Activated T-cell treated with anti-CD3 and anti-CD28 coated beads, Interleukin-2, amount 50 U/mL, for 48 hours (primary cell): ENCODE measurements around the gene SLC2A1.

ENCODE experiments used
- DNase-seq, 2 experiments: peaks; one replicate each; pipeline ENCODE4 v3.0.0-alpha.2; 2020

Gene SLC2A1

DNA sequence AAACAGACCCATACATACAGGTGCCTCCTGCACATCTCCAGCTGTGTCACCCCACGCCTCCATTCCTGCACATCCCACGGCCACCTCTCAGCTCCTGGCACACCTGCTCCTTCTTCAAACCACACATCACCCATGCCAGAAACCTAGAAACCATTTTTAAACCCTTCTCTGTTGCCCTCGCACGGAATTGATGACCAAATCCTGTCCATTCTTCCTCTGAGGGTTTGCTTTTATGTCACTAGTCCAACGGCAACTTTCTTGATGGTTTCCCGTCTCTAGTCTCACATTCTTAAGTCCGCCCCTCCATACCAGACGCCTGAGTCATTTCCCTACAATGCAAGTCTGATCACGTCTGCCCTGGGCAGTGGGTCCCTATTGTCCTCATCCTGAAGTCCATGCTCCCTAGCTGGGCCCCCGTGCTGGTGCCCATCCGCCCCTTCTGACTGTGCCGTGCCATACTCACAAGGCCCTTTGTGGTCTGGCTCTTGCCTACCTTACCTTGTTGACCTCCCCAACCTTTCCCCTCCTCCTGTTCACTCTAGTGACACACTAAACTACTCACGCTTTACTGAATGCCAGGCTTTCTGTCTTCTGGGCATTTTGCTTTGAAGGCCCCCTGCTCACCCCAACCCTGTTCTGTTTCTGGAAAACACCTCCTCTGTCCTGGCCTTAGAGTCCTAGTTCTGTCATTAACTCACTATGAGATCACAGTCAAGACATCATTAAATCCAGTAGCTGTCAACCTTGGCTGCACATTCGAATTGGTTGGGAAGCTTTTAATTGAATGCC lies 17.6 kb downstream of the SLC2A1 start:
- DNase-seq: no peak

GRCh38 chr1:42938645-42939615 lies 19.7 kb downstream of the SLC2A1 start:
- DNase-seq: peak in 1 of 2 experiments; percentile 29

GRCh38 chr1:42937836-42938644 lies 20.6 kb downstream of the SLC2A1 start:
- peak in 1 of 2 experiments; percentile 33 for DNase-seq

- DNase-seq: peak in 1 of 2 experiments; percentile 51
Observed at GRCh38 chr1:42937141-42937696, 21.4 kb downstream of the SLC2A1 start.

- DNase-seq: peak; percentile 55 to 56
Observed at GRCh38 chr1:42936309-42937078, 22.2 kb downstream of the SLC2A1 start.

- no peak for DNase-seq
Observed at GRCh38 chr1:42935971-42936308, 22.7 kb downstream of the SLC2A1 start.

DNA sequence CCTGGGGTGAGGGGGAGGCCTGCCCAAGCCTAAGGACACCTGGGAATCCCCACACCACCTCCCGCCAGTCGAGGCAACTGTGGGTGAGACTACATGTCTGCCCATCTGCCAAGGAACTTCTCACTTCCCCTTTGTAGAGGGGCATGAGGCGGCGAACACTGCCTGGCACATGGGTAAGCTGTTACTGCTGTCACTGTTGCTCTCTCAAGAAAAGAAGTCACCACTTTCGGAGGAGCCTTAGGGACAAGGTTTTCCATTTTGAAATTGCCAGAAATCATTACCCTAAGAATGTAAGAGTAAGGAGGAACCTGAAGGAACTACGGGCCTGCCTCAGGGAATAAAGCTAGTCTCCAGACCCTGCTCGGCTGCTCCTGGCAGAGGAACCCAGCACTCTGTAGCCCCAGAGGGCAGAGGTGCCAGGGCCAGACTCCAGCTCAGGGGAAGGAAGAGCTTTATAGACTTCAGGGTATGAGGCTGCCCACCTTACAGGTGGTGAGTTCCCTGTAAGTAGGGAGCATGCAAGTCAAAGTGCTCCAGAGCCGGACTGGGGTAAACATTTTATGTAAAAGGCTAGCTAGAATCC lies 23.3 kb downstream of the SLC2A1 start:
- DNase-seq: peak; percentile 18 to 20

- DNase-seq: peak; percentile 18 to 22
Observed at GRCh38 chr1:42934541-42935312, 23.9 kb downstream of the SLC2A1 start.

DNA sequence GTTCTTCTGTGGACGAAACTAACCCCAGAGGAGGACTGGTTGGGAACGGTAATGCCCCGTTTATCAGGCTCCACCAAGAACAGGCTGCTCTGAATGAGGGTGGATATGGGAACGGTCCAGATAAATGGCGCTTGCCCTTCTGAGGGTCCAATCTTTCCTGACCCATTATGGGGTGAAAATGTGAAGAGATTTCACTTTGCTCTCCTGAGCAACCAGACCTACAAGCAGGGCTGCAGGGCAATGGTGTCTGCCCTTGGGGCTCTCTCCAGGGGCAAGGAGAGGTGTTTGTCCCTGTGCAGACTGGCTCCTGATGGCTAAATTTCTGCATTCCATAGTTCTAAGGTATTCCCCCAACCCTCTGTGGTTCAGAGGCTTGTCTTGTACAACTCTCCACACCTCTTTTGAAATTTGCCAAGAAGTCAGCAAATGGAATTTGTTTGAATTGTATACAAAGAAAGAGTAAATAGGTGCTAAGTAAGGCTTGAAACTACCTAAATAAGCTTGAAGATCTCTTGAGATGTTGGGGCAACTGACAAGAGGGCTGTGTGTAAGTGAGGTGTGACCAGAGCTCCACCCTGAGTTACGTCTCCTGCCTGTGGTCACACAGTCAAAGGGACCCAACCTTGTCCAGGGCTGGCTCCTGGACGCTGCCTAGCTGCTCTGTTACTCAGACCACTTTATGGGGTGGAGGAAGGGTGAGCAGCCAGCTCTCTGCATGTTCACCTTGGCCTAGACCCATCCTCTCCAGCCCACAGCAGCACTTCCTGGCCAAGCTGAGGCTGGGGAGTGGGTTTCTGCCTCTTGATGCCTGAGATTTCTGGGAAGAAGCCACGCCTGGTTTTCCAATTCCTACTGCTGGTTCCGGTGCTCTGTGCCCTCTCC lies 24.8 kb downstream of the SLC2A1 start:
- DNase-seq: peak in 1 of 2 experiments; percentile 22

DNA sequence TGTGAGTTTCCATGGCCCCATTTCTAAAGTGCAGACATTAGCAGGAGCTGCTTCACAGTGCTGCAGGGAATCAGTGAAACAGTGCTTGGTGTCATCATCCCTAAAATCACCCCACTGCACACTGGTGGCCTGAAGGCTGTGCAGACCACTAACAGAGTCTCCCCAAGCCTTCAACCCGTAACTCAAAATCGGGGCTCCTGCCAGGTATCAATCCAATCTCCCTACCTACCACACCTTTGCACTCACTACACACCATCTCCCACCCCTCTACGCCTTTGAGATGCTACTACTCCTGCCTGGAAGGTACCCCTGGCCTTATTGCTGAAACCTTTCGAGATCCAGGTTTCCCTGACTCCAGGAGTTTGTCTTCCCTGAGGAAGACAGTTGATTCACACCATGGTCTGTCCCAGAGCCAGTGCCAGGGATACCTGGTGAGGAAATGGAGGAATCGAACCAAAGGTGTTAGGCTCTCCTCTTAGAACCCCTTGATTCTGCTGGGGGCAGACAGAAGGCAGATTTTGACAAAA lies 25.5 kb downstream of the SLC2A1 start:
- peak; percentile 18 to 21 for DNase-seq

DNA sequence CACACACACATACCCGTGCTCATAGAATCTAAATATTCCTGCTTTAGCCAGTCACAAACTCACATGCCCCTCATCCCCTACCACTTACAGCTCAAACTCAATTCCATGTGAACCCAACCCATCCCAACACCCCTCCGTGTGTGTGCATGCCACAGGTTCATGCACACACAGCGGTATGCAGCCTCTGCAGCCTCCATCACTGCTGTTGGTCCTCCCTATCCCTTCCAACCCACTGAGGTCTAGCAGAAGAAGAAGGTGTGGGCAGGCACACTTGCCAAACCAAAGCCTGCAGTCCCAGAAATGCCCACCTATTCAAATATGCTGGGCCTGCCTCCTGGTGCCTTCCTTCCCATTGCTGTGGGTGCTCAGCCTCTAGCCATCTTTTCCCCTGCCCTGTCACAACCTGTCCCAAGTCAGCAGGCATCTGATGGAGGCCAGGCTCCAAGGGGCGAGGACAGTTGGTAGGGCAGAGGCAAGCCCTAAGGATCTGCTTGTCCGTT lies 26.2 kb downstream of the SLC2A1 start:
- peak in 1 of 2 experiments; percentile 43 for DNase-seq

DNA sequence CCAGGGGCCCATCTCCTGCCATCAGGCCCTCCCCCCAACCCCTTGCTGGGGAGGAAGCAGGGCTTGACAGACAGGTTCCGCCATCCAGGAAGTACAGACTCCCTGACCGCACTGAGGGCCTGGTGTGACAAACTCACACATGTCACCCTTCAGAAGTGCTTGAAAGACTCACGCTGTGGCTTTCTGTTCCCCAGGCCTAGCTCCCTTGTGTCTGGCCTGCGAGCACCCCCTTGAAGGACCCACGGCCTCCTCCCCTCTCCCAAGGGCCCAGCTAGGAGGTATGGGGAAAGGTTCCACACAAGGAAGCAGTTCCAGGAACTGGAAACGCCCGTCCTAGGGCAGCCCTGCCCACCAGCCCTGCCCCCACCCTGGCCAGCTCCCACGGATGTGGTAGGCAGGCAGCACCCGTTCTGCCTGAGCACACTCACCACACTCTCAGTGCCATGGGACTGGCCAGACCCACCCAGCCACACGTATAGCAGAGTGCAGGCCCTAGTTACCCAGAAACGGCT lies 26.7 kb downstream of the SLC2A1 start:
- peak; percentile 87 to 88 for DNase-seq

GRCh38 chr1:42931108-42931539 lies 27.5 kb downstream of the SLC2A1 start:
- peak; percentile 62 to 66 for DNase-seq

DNA sequence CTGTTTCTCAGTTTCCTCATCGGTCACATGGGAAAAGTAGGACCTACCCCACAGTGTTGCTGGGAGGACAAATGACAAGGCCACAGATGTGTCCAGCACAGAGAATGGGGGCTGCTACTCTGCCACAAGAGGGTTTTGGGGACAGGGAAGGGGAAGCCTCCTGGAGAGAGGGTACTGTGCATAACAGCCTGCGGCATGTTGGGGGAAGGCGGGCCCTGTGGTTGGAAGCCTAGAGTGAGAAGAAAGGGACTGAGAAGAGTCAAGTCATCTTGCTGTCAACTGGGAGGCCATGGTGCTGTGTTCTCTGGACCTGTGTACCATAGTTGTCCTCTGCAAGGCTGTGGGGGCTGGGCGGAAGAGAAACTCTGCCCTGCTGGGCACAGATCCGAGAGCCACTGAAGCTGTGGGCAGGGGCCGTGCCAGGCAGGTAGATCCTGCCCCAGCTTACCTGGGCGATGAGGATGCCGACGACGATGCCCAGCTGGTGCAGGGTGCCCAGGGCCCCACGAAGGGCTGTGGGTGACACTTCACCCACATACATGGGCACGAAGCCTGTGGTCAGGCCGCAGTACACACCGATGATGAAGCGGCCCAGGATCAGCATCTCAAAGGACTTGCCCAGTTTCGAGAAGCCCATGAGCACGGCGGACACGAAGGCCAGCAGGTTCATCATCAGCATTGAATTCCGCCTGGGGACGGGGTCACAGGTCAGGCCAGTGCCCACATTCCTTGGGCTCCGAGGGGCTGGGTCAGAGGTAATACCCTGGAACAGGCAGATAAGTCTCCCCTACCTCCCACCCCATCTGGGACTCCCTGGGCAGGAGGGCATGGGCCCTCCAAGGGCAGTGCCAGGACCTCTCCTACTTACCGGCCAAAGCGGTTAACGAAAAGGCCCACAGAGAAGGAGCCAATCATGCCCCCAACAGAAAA lies 28.2 kb downstream of the SLC2A1 start:
- no peak for DNase-seq

- DNase-seq: no peak
Observed at GRCh38 chr1:42929434-42930177, 29.1 kb downstream of the SLC2A1 start.

DNA sequence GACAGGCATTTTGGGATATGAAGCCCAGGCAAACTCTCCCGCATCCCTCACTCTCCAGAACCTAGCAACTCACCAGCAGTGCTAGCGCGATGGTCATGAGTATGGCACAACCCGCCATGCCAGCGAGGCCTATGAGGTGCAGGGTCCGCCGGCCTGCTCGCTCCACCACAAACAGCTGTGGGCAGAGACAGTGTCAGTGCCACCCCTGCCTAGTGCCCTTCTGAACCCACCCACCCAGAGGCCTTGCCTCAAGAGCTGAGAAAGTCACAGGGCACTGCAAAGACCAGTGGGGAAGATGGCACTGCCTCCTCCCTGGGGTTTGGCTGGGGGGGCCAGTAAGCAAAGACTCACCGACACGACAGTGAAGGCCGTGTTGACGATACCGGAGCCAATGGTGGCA lies 29.8 kb downstream of the SLC2A1 start:
- no peak for DNase-seq
